Keratinocyte (primary cell): ENCODE measurements around the gene FMR1.

Experiments used
- EZH2 ChIP-seq: IDR thresholded peaks from one replicate; pipeline ENCODE4 v1.6.1; 2012; ENCODE audit warnings: inconsistent platforms, mild to moderate bottlenecking, low read length, moderate library complexity
- TF ChIP-seq, protein P1 (sequence below), 3 experiments: IDR thresholded peaks in 1 of 3; conservative IDR thresholded peaks in 1 of 3; optimal IDR thresholded peaks in 1 of 3; 2 replicates in 2 of 3; 3 replicates in 1 of 3; pipeline versions ENCODE3 to v1.5.1; 2011; ENCODE audit warnings: low read length in 3 of 3, mild to moderate bottlenecking in 3 of 3, moderate library complexity in 2 of 3, control low read depth in 1 of 3, inconsistent platforms in 1 of 3; ENCODE audit not compliant: insufficient read depth in 2 of 3; ENCODE audit errors: extremely low read depth in 1 of 3

DNA sequence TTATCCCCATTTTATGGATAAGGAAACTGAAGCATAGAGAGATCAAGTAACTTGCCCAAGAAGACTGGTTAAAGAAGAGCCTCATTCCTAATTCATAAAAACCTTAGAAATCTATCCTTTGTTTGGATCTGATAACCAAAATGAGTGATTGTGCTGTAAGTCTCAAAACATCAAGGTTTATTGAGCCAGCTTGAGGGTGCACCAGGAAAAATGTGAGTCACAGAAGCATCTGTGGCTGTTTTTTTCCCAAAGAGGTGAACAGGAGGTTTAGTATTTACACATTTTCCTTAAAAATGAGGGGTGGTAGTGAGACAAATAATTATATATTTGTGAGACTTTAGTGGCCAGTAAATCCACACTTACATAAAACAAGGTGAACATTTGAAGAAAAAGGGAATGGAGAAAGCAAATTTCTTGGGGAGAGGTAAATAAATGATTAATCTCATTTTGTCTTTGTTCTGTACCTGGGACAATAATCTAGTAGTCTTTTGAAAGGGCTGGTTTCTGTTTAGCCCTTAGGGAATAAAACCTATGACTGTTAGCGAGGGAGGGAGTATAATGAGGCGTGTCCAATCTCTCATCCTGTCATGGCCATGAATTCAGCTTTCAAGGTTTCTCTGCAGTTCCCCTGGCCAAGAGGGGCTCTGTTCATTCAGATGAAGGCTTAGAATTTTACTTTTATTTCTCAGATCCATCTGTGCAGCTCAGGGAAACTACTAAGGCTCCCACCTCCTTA lies 12.2 kb upstream of the FMR1 start:
- TF ChIP-seq, protein P1, sequence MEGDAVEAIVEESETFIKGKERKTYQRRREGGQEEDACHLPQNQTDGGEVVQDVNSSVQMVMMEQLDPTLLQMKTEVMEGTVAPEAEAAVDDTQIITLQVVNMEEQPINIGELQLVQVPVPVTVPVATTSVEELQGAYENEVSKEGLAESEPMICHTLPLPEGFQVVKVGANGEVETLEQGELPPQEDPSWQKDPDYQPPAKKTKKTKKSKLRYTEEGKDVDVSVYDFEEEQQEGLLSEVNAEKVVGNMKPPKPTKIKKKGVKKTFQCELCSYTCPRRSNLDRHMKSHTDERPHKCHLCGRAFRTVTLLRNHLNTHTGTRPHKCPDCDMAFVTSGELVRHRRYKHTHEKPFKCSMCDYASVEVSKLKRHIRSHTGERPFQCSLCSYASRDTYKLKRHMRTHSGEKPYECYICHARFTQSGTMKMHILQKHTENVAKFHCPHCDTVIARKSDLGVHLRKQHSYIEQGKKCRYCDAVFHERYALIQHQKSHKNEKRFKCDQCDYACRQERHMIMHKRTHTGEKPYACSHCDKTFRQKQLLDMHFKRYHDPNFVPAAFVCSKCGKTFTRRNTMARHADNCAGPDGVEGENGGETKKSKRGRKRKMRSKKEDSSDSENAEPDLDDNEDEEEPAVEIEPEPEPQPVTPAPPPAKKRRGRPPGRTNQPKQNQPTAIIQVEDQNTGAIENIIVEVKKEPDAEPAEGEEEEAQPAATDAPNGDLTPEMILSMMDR (optimal IDR thresholded peaks at IDR 0.05 in 1 of 3, IDR thresholded peaks at IDR 0.05 in 1 of 3, conservative IDR thresholded peaks at IDR 0.05 in 1 of 3; ENCODE audit: extremely low read depth in 1 of 3, insufficient read depth in 2 of 3, low read length in 3 of 3): no peak
- no peak for TF ChIP-seq EZH2
